Thyroid gland (tissue), 4 donors: Measurements from ENCODE around the gene PIWIL1.

Source experiments
- POLR2A ChIP-seq, 2 donors: fragments of 450-650 bp; IDR thresholded peaks; one replicate each; pipeline ENCODE4 v1.6.1; 2017; ENCODE audit warnings: antibody characterized with exemption in 2 of 2, mild to moderate bottlenecking in 2 of 2, moderate library complexity in 1 of 2
- TF ChIP-seq, protein P1 (sequence below), 6 experiments: fragments of 200-600 bp in 3 of 6; fragments of 450-650 bp in 3 of 6; sonication (generic) in 3 of 6; IDR thresholded peaks; one replicate each; pipeline ENCODE4 v1.5.1; 2016 to 2019; ENCODE audit warnings: antibody characterized with exemption in 6 of 6, mild to moderate bottlenecking in 2 of 6, inconsistent platforms in 1 of 6, moderate library complexity in 1 of 6

DNA sequence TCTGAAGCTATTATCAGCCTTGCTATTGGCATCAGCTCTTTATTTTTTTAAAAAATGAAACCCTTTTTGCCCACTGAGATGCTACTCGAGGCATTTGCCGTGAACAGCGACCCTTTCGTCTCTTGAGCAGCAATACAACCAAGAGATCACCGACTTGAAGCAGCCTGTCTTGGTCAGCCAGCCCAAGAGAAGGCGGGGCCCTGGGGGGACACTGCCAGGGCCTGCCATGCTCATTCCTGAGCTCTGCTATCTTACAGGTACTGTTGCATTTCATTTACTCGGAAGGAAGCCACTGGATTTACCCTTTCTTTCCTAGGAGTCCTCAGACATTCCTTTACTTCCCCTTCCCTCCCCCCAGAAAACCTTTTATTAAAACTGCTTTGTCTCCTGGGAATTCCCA lies 16.7 kb downstream of the PIWIL1 start:
- TF ChIP-seq, protein P1, sequence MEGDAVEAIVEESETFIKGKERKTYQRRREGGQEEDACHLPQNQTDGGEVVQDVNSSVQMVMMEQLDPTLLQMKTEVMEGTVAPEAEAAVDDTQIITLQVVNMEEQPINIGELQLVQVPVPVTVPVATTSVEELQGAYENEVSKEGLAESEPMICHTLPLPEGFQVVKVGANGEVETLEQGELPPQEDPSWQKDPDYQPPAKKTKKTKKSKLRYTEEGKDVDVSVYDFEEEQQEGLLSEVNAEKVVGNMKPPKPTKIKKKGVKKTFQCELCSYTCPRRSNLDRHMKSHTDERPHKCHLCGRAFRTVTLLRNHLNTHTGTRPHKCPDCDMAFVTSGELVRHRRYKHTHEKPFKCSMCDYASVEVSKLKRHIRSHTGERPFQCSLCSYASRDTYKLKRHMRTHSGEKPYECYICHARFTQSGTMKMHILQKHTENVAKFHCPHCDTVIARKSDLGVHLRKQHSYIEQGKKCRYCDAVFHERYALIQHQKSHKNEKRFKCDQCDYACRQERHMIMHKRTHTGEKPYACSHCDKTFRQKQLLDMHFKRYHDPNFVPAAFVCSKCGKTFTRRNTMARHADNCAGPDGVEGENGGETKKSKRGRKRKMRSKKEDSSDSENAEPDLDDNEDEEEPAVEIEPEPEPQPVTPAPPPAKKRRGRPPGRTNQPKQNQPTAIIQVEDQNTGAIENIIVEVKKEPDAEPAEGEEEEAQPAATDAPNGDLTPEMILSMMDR (IDR thresholded peaks at IDR 0.05) = no peak
- no peak for TF ChIP-seq POLR2A (IDR thresholded peaks at IDR 0.05)
